ENCODE results near the gene TTLL9.
"Not testable (repeated sequence)": the region's sequence is repeated elsewhere in the genome, so short reads cannot be mapped to it uniquely, and the experiment has no call there.

TTLL9 gene

DNA sequence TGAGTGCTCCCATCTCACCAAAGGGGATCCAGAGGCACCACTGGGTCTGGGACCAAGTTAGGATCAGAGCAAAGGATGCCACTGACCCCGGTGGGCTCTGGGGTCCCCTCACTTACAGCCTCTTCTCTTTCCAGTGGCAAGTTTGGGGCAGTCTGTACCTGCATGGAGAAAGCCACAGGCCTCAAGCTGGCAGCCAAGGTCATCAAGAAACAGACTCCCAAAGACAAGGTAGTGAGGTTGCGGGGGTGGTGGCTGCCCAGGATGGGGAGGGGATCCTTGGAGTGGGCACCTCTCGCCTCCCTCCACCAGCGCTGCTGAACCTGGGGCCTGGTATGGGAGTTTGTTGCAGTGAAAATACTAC, 46.3 kb upstream of the TTLL9 start:
- Histone ChIP-seq H3K4me3 (ENCODE audit: low read depth, low read length) (no peak overlapping the region), H3K27ac (no peak overlapping the region), H3K4me1 (peaks cover 4% of the 10 kb centered on the region), H3K36me3 (ENCODE audit: control insufficient read depth, insufficient read depth, low read length) (no peaks in the 10 kb centered on the region), H3K4me2 (ENCODE audit: low read length) (no peak overlapping the region), H3K9ac (no peak overlapping the region), H3K79me2 (no peaks in the 10 kb centered on the region), H3K9me3 (ENCODE audit: control insufficient read depth, low read length) (no peaks in the 10 kb centered on the region), H3K27me3 (ENCODE audit: control insufficient read depth, insufficient read depth, low read length) (no peaks in the 10 kb centered on the region), H2AFZ (no peak overlapping the region)
- TF ChIP-seq, protein P1, sequence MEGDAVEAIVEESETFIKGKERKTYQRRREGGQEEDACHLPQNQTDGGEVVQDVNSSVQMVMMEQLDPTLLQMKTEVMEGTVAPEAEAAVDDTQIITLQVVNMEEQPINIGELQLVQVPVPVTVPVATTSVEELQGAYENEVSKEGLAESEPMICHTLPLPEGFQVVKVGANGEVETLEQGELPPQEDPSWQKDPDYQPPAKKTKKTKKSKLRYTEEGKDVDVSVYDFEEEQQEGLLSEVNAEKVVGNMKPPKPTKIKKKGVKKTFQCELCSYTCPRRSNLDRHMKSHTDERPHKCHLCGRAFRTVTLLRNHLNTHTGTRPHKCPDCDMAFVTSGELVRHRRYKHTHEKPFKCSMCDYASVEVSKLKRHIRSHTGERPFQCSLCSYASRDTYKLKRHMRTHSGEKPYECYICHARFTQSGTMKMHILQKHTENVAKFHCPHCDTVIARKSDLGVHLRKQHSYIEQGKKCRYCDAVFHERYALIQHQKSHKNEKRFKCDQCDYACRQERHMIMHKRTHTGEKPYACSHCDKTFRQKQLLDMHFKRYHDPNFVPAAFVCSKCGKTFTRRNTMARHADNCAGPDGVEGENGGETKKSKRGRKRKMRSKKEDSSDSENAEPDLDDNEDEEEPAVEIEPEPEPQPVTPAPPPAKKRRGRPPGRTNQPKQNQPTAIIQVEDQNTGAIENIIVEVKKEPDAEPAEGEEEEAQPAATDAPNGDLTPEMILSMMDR (IDR thresholded peaks at IDR 0.05) = no peak

DNA sequence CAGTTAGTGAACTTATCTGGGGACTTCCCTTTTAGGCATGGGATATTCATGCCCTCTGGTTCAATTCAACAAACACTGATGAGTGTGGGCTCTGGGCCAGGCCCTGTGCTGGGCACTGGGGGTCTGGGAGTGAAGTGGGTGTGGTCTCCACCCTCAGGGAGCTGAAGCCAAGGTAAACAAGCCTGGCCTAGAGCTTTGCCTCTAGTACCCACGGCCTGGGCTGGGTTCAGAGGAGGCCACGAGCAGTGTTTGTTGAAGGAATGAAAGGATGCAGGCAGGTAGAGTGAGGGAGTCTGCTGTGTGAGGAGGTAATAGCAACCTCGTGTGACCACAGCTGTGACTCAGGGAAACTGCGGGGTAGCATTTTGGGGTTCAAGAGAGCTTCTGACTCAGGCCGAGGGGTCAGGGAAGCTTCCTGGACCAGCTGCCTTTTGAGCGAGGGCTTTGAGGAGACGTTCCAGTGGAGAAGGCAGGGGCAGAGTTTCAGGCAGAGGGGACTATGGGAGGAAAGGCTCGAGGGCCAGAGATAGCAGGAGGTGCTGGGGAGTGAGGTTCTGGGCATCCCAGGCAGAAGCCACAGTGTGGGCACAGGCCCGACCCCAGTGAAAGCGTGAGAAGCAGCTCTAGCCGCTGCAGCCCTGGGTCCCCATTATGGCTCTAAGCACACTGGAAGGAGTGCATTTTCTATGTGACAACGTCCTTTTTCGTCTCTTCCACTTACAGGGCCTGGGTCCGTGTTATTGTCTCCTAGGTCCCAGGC, 45.7 kb upstream of the TTLL9 start:
- no peak overlapping the region for H2AFZ ChIP-seq
- H3K4me3 ChIP-seq (ENCODE audit: low read depth, low read length) = no peak overlapping the region
- H3K4me2 ChIP-seq (ENCODE audit: low read length) = no peak overlapping the region
- H3K36me3 ChIP-seq (ENCODE audit: control insufficient read depth, insufficient read depth, low read length) = no peaks in the 10 kb centered on the region
- H3K4me1 ChIP-seq = peaks cover 4% of the 10 kb centered on the region
- H3K9me3 ChIP-seq (ENCODE audit: control insufficient read depth, low read length) = no peaks in the 10 kb centered on the region
- TF ChIP-seq, protein P1 (IDR thresholded peaks at IDR 0.05) = no peak
- H3K79me2 ChIP-seq = no peaks in the 10 kb centered on the region
- no peaks in the 10 kb centered on the region for H3K27me3 ChIP-seq (ENCODE audit: control insufficient read depth, insufficient read depth, low read length)
- no peak overlapping the region for H3K27ac ChIP-seq
- no peak overlapping the region for H3K9ac ChIP-seq

DNA sequence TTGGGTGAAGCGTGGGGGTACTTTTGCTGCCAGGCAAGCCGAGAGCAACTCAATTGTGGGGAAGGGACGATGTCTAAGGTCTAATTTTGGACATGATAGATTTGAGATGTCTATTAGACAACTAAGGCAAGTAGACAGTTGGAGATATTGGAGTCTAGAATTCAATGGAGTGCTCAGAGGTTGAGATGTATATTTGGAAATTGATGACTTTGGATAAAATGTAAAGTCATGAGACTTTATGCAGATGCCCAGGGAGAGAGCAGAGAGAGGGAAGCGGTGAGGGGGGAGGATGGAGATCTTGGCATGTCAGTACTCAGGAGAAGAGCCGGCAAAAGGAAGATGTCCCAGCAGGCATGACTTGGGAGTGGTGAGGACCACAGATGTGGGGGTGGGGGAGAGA, 44.4 kb upstream of the TTLL9 start:
- no peaks in the 10 kb centered on the region for H3K36me3 ChIP-seq (ENCODE audit: control insufficient read depth, insufficient read depth, low read length)
- H3K9me3 ChIP-seq (ENCODE audit: control insufficient read depth, low read length) = no peaks in the 10 kb centered on the region
- TF ChIP-seq, protein P1 (IDR thresholded peaks at IDR 0.05) = no peak
- H3K9ac ChIP-seq = no peak overlapping the region
- H3K4me1 ChIP-seq = peaks cover 4% of the 10 kb centered on the region
- no peak overlapping the region for H3K4me3 ChIP-seq (ENCODE audit: low read depth, low read length)
- no peaks in the 10 kb centered on the region for H3K27me3 ChIP-seq (ENCODE audit: control insufficient read depth, insufficient read depth, low read length)
- no peak overlapping the region for H2AFZ ChIP-seq
- H3K27ac ChIP-seq = no peak overlapping the region
- H3K79me2 ChIP-seq = no peaks in the 10 kb centered on the region
- no peak overlapping the region for H3K4me2 ChIP-seq (ENCODE audit: low read length)

DNA sequence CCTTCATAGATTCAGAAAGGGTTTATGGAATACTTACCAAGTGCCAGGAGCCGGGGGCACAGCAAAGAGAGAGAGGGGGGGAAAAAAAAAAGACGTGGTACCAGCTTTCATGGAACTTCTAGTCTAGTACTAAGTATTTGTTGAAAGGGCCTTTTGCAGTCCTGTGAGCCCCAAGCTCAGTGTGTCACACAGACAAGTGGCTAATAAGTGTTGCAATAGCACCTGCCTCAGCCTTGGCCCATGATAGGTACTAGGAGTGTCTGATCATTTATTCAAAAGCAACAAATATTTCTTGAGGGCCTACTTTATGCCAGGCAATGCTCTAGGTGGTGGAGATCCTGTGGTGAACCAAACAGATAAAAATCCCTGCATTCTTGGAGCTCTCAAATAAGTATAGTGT, 43.4 kb upstream of the TTLL9 start:
- Histone ChIP-seq H3K27ac (no peak overlapping the region), H3K4me3 (ENCODE audit: low read depth, low read length) (no peak overlapping the region), H3K4me2 (ENCODE audit: low read length) (no peak overlapping the region), H2AFZ (no peak overlapping the region), H3K27me3 (ENCODE audit: control insufficient read depth, insufficient read depth, low read length) (no peaks in the 10 kb centered on the region), H3K9me3 (ENCODE audit: control insufficient read depth, low read length) (no peaks in the 10 kb centered on the region), H3K4me1 (peaks cover 4% of the 10 kb centered on the region), H3K9ac (no peak overlapping the region), H3K79me2 (no peaks in the 10 kb centered on the region), H3K36me3 (ENCODE audit: control insufficient read depth, insufficient read depth, low read length) (no peaks in the 10 kb centered on the region)
- TF ChIP-seq, protein P1 (IDR thresholded peaks at IDR 0.05) = no peak

DNA sequence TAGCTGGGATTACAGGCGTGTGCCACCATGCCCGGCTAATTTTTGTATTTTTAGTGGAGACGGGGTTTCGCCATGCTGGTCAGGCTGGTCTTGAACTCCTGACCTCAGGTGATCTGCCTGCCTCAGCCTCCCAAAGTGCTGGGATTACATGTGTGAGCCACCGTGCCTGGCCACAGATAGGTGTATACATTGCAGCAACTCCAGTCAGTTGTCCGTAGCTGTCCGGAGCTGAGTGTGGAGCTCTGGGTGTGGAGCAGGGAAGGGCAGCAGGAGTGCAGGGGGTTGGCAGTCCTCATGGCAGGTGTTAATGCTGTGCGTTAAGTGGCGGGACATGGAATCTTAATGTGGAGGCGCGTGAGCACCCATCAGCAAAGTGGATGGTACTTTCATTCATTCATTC, 42.4 kb upstream of the TTLL9 start:
- not testable (repeated sequence) for H3K9me3 ChIP-seq (ENCODE audit: control insufficient read depth, low read length); H2AFZ ChIP-seq; H3K27ac ChIP-seq; H3K9ac ChIP-seq; H3K27me3 ChIP-seq (ENCODE audit: control insufficient read depth, insufficient read depth, low read length); H3K4me2 ChIP-seq (ENCODE audit: low read length); H3K4me3 ChIP-seq (ENCODE audit: low read depth, low read length); H3K36me3 ChIP-seq (ENCODE audit: control insufficient read depth, insufficient read depth, low read length); H3K4me1 ChIP-seq; H3K79me2 ChIP-seq
